K562 (cell line): ENCODE results near the gene SPINK14. TPM values are rescaled to one million over a fixed set of nuclear protein-coding genes. Genes with fewer than 3 reads are reported as not detected.

Experiments used
- ATAC-seq: fragments of 200-7000 bp; cut with Tn5 transposase; 3 replicates; pipeline ENCODE4 v1.9.1; 2020; ENCODE audit warnings: moderate library complexity
- BruUV-seq: library from RNA; stranded (reverse); fragments of 400-500 nt; replicated peaks from 2 replicates; lab custom pipeline; 2021; lab: Mats Ljungman, UMichigan
- CTCF ChIA-PET: fragments of 300-600 bp; formaldehyde crosslinking; extraction: SDS; loops from one replicate; lab custom pipeline; 2021; ENCODE audit warnings: low intra/inter-chr PET ratio; lab: Yijun Ruan, JAX
- POLR2A ChIA-PET: fragments of 300-600, 350-650 bp; sonication (Branson Sonifier 250); formaldehyde crosslinking; extraction: SDS; loops from one replicate; lab custom pipeline; 2021; ENCODE audit warnings: antibody characterized with exemption, inconsistent platforms; lab: Yijun Ruan, JAX
- DNase-seq, 4 experiments: peaks; one replicate each; pipeline versions ENCODE4 v3.0.0 to v3.0.0-alpha.2; 2011 to 2018; ENCODE audit warnings: low spot score in 3 of 4, mixed read lengths in 3 of 4; ENCODE audit errors: extremely low read depth in 1 of 4
- FAIRE-seq: peaks from 2 replicates; lab custom pipeline; 2011; peaks lifted over from hg19 to GRCh38; lab: Jason Lieb, UNC
- H2AFZ ChIP-seq: 2 replicates; pipeline ENCODE4 v1.6.0; 2011; ENCODE audit warnings: low read depth, low read length, control low read depth, inconsistent platforms
- H3K27ac ChIP-seq: fragments of 200-600 bp; 3 replicates; pipeline ENCODE4 v1.8.0; 2011; ENCODE audit warnings: low read depth, mild to moderate bottlenecking, control low read depth, inconsistent platforms, low read length, moderate library complexity, mixed read lengths; ENCODE audit errors: extremely low read depth
- H3K27me3 ChIP-seq, 2 experiments: fragments of 300-600 bp in 1 of 2; 2 replicates in 1 of 2; 3 replicates in 1 of 2; pipeline versions ENCODE4 v1.6.0 to v1.8.0; 2011; ENCODE audit warnings: inconsistent platforms in 2 of 2, low read length in 2 of 2, mild to moderate bottlenecking in 1 of 2, mixed read lengths in 1 of 2, moderate library complexity in 1 of 2; ENCODE audit not compliant: control insufficient read depth in 2 of 2, insufficient read depth in 2 of 2
- H3K36me3 ChIP-seq: fragments of 300-600 bp; 3 replicates; pipeline ENCODE4 v1.8.0; 2011; ENCODE audit warnings: mild to moderate bottlenecking, low read length, inconsistent platforms; ENCODE audit not compliant: control insufficient read depth, insufficient read depth
- H3K4me1 ChIP-seq, 2 experiments: fragments of 200-600 bp in 1 of 2; replicated peaks in 1 of 2; 2 replicates in 1 of 2; 3 replicates in 1 of 2; pipeline versions ENCODE4 v1.5.1 to v1.8.0; 2011; ENCODE audit warnings: inconsistent platforms in 2 of 2, low read length in 2 of 2, mild to moderate bottlenecking in 1 of 2, mixed read lengths in 1 of 2, moderate library complexity in 1 of 2; ENCODE audit not compliant: control insufficient read depth in 2 of 2, insufficient read depth in 2 of 2
- H3K4me2 ChIP-seq: 2 replicates; pipeline ENCODE4 v1.6.1; 2011; ENCODE audit warnings: low read length, control low read depth, inconsistent platforms, mixed read lengths; ENCODE audit not compliant: insufficient read depth
- H3K4me3 ChIP-seq: fragments of 200-600 bp; sonication (generic), shearing (Covaris generic); 2 replicates; pipeline ENCODE4 v1.5.1; 2016; ENCODE audit warnings: control low read depth, inconsistent platforms
- H3K79me2 ChIP-seq: fragments of 200-600 bp; 3 replicates; pipeline ENCODE4 v1.8.0; 2011; ENCODE audit warnings: low read length, inconsistent platforms; ENCODE audit not compliant: control insufficient read depth, insufficient read depth
- H3K9ac ChIP-seq, 2 experiments: 2 replicates each; pipeline versions ENCODE4 v1.6.0 to v1.6.1; 2011; ENCODE audit warnings: low read depth in 2 of 2, low read length in 2 of 2, control low read depth in 1 of 2, inconsistent platforms in 1 of 2, mild to moderate bottlenecking in 1 of 2, mixed read lengths in 1 of 2; ENCODE audit not compliant: insufficient read depth in 1 of 2
- H3K9me1 ChIP-seq: one replicate; pipeline ENCODE4 v1.6.0; 2011; ENCODE audit warnings: inconsistent platforms, mild to moderate bottlenecking, low read length, moderate library complexity; ENCODE audit not compliant: control insufficient read depth, insufficient read depth
- H3K9me3 ChIP-seq: replicated peaks from 2 replicates; pipeline ENCODE4 v1.5.1; 2011; ENCODE audit warnings: low read depth, low read length, inconsistent platforms; ENCODE audit not compliant: control insufficient read depth, insufficient read depth
- H4K20me1 ChIP-seq: replicated peaks from 2 replicates; pipeline ENCODE4 v1.6.1; 2011; ENCODE audit warnings: low read length, inconsistent platforms, mixed read lengths; ENCODE audit not compliant: control insufficient read depth, insufficient read depth
- CBFA2T3 ChIP-seq: fragments of 450-650 bp; IDR thresholded peaks from 2 replicates; pipeline ENCODE4 v1.6.1; 2017
- E2F3 ChIP-seq: fragments of 250-450 bp; sonication (Bioruptor Pico); IDR thresholded peaks from 2 replicates; pipeline ENCODE4 v1.4.0; 2020; ENCODE audit warnings: mild to moderate bottlenecking
- FOXJ3 ChIP-seq: sonication (generic); formaldehyde crosslinking; IDR thresholded peaks from 2 replicates; pipeline ENCODE4 v1.4.0; 2020; ENCODE audit warnings: mild to moderate bottlenecking, missing genetic modification reagents
- KLF13 ChIP-seq: fragments of 450-650 bp; IDR thresholded peaks from 2 replicates; pipeline ENCODE4 v1.6.1; 2016; ENCODE audit warnings: missing genetic modification characterization, low read depth, mild to moderate bottlenecking, missing compliant biosample characterization, moderate library complexity, borderline replicate concordance
- NR2F6 ChIP-seq: fragments of 450-650 bp; formaldehyde crosslinking; IDR thresholded peaks from 2 replicates; pipeline ENCODE4 v1.4.0; 2020; ENCODE audit warnings: mild to moderate bottlenecking
- PHF20 ChIP-seq: fragments of 450-650 bp; IDR thresholded peaks from 2 replicates; pipeline ENCODE4 v1.6.1; 2018; ENCODE audit not compliant: partially characterized antibody
- RFX5 ChIP-seq: IDR thresholded peaks from 2 replicates; pipeline ENCODE4 v1.6.1; 2011; ENCODE audit warnings: low read depth, mild to moderate bottlenecking, improper control_type of control experiment, low read length
- SOX6 ChIP-seq: fragments of 450-650 bp; IDR thresholded peaks from 2 replicates; pipeline ENCODE4 v1.6.1; 2014; ENCODE audit warnings: mild to moderate bottlenecking
- ZBTB17 ChIP-seq: fragments of 450-650 bp; formaldehyde crosslinking; IDR thresholded peaks from 2 replicates; pipeline ENCODE4 v1.4.0; 2020; ENCODE audit warnings: mild to moderate bottlenecking
- ZNF124 ChIP-seq: sonication (generic); formaldehyde crosslinking; IDR thresholded peaks from 2 replicates; pipeline ENCODE4 v1.8.1; 2022; ENCODE audit warnings: missing genetic modification reagents
- ZNF561 ChIP-seq: fragments of 450-650 bp; formaldehyde crosslinking; conservative IDR thresholded peaks from 2 replicates; pipeline ENCODE4 v1.4.0; 2020; ENCODE audit warnings: mild to moderate bottlenecking, moderate library complexity
- ZNF57 ChIP-seq: fragments of 450-650 bp; formaldehyde crosslinking; IDR thresholded peaks from 2 replicates; pipeline ENCODE4 v1.4.0; 2020; ENCODE audit warnings: mild to moderate bottlenecking, moderate library complexity
- ZNF778 ChIP-seq: fragments of 450-650 bp; formaldehyde crosslinking; IDR thresholded peaks from 2 replicates; pipeline ENCODE4 v1.4.0; 2020; ENCODE audit warnings: mild to moderate bottlenecking, moderate library complexity
- ZNF830 ChIP-seq: fragments of 250-450 bp; sonication (Bioruptor Pico); IDR thresholded peaks from 2 replicates; pipeline ENCODE4 v1.5.0; 2021; ENCODE audit warnings: mild to moderate bottlenecking
- WGBS: fragments of 100-300 bp; shearing (Covaris generic); methylation state at CpG from one replicate; pipeline ENCODE4 v1.1.6; 2016; ENCODE audit warnings: low coverage, mixed read lengths; ENCODE audit not compliant: insufficient coverage; ENCODE audit errors: missing lambda C conversion rate; 5-methylcytosine and 5-hydroxymethylcytosine counted together
- in situ Hi-C: fragments of 300-500 bp; cut with MboI; formaldehyde crosslinking; loops from 4 replicates; pipeline ENCODE4 v1.15.0; 2018; ENCODE audit warnings: inconsistent platforms, mixed read lengths
- intact Hi-C: fragments of 100-400 bp; cut with micrococcal nuclease; formaldehyde crosslinking; loops from 2 replicates; pipeline ENCODE4 v1.14.2; 2022
- polyA plus RNA-seq, 8 experiments: library from polyadenylated mRNA; depleted of rRNA in 4 of 8; stranded (reverse) in 5 of 8; unstranded in 3 of 8; fragments of >200 nt; fragmentation: Nextera tagmentation in 2 of 8; fragmentation: Illumina TruSeq in 1 of 8; extraction: Ambion mirVana in 2 of 8; extraction: Trizol in 1 of 8; gene quantifications; 2 replicates each; pipeline versions ENCODE4 v1.2.1 to v1.2.3, GENCODE V29; 2011 to 2014; ENCODE audit warnings: inconsistent platforms in 1 of 8, missing spikeins in 1 of 8
- total RNA-seq, 7 experiments: library from RNA; depleted of rRNA in 6 of 7; stranded (reverse); fragments of >200 nt in 6 of 7; fragmentation: Illumina TruSeq in 2 of 7; extraction: Trizol in 2 of 7; gene quantifications; 2 replicates each; pipeline versions ENCODE4 v1.2.1 to v1.2.3, GENCODE V29; 2011 to 2021; ENCODE audit warnings: low replicate concordance in 1 of 7
- TF ChIP-seq, protein P1 (sequence below), 2 experiments: fragments of 450-650 bp in 1 of 2; IDR thresholded peaks; 2 replicates each; pipeline ENCODE4 v1.6.1; 2011 to 2017; ENCODE audit warnings: low read depth in 2 of 2, antibody characterized with exemption in 1 of 2, borderline replicate concordance in 1 of 2, low read length in 1 of 2, mild to moderate bottlenecking in 1 of 2, mixed read lengths in 1 of 2; ENCODE audit not compliant: control insufficient read depth in 1 of 2
- TF ChIP-seq, protein P2 (sequence below): fragments of 450-650 bp; formaldehyde crosslinking; IDR thresholded peaks from 2 replicates; pipeline ENCODE4 v1.4.0; 2022; ENCODE audit warnings: missing genetic modification characterization

SPINK14 gene
- total and polyA plus RNA-seq, 9 of the 15 experiments (the other 6 are each of a cell fraction or from before 2014, with no cell fraction given) = not detected

DNA sequence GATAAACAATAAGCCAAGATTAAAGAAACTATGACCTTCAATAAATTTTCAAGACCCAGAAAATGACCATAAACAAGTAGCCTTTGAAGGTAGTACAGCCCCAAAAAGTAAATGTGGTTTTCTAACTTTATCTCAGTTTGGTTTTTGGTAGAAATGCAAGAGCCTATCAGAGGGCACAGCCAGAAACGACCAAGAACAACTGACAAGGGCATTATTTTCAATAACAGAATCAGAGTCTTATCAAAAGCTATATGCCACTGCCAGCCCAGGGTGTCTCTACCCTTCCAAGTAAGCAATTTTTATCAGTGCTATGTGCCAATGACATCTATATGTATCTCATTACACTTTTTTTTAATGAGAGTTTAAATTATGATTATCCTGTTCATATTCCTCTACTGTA lies 22.7 kb downstream of the SPINK14 start (continued):
- no peak for TF ChIP-seq ZNF124 (CRISPR knock-in tag)
- TF ChIP-seq KLF13 = no peak
- TF ChIP-seq NR2F6 (CRISPR knock-in tag) = no peak
- no peak for TF ChIP-seq PHF20
- TF ChIP-seq SOX6 = no peak
- TF ChIP-seq ZNF778 (CRISPR knock-in tag) = no peak
- TF ChIP-seq, protein P1, sequence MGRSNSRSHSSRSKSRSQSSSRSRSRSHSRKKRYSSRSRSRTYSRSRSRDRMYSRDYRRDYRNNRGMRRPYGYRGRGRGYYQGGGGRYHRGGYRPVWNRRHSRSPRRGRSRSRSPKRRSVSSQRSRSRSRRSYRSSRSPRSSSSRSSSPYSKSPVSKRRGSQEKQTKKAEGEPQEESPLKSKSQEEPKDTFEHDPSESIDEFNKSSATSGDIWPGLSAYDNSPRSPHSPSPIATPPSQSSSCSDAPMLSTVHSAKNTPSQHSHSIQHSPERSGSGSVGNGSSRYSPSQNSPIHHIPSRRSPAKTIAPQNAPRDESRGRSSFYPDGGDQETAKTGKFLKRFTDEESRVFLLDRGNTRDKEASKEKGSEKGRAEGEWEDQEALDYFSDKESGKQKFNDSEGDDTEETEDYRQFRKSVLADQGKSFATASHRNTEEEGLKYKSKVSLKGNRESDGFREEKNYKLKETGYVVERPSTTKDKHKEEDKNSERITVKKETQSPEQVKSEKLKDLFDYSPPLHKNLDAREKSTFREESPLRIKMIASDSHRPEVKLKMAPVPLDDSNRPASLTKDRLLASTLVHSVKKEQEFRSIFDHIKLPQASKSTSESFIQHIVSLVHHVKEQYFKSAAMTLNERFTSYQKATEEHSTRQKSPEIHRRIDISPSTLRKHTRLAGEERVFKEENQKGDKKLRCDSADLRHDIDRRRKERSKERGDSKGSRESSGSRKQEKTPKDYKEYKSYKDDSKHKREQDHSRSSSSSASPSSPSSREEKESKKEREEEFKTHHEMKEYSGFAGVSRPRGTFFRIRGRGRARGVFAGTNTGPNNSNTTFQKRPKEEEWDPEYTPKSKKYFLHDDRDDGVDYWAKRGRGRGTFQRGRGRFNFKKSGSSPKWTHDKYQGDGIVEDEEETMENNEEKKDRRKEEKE (IDR thresholded peaks at IDR 0.05; ENCODE audit: borderline replicate concordance in 1 of 2, control insufficient read depth in 1 of 2, low read depth in 2 of 2, low read length in 1 of 2) = no peak
- no peak for TF ChIP-seq ZNF830
- TF ChIP-seq ZNF57 (CRISPR knock-in tag) = no peak

DNA sequence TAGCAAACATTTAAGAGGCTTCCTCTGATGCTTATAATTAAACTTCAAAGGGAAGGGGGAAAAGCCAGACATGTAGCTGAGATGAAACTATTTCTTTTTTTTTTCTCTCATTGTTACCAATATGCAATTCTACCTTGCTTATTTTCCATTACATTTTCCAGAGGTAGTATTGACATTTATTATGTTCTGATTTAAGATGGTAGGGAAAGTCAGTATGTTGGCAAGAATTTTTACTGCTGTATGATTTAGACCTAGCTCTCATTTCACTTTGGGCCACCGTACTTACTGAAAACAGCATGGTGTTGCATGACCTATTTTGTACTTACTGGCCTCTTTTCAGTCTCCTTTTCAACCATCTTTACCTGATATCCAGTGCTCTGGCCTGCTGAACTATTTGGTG lies 24.9 kb downstream of the SPINK14 start:
- ATAC-seq (no peak), DNase-seq (no peak), FAIRE-seq (no peak)
- no peak overlapping the region for H3K9ac ChIP-seq
- BruUV-seq = no TSS peak
- no peaks in the 10 kb centered on the region for H3K9me1 ChIP-seq
- no peaks in the 10 kb centered on the region for H3K27me3 ChIP-seq
- no peaks in the 10 kb centered on the region for H3K4me1 ChIP-seq
- intact Hi-C loops (no loop called here), in situ Hi-C loops (loop anchor here (25.0 kb wide), 1 partner anchor 844 kb away; no protein-coding TSS in a partner anchor)
- no peaks in the 10 kb centered on the region for H3K79me2 ChIP-seq
- CTCF ChIA-PET = no interaction called here
- WGBS = 7% methylated on average over 1 of the region's 1 CpG
- POLR2A ChIA-PET = no interaction called here
- no peaks in the 10 kb centered on the region for H4K20me1 ChIP-seq
- no peaks in the 10 kb centered on the region for H3K9me3 ChIP-seq
- H2AFZ ChIP-seq = no peak overlapping the region
- H3K4me2 ChIP-seq = no peak overlapping the region
- H3K4me3 ChIP-seq = no peak overlapping the region
- H3K36me3 ChIP-seq = no peaks in the 10 kb centered on the region
- no peak overlapping the region for H3K27ac ChIP-seq
- TF ChIP-seq, protein P1 (IDR thresholded peaks at IDR 0.05; ENCODE audit: borderline replicate concordance in 1 of 2, control insufficient read depth in 1 of 2, low read depth in 2 of 2, low read length in 1 of 2) = no peak
- no peak for TF ChIP-seq E2F3 (CRISPR knock-in tag)
- no peak for TF ChIP-seq RFX5
- TF ChIP-seq, protein P2, sequence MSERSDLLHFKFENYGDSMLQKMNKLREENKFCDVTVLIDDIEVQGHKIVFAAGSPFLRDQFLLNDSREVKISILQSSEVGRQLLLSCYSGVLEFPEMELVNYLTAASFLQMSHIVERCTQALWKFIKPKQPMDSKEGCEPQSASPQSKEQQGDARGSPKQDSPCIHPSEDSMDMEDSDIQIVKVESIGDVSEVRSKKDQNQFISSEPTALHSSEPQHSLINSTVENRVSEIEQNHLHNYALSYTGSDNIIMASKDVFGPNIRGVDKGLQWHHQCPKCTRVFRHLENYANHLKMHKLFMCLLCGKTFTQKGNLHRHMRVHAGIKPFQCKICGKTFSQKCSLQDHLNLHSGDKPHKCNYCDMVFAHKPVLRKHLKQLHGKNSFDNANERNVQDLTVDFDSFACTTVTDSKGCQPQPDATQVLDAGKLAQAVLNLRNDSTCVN (CRISPR knock-in tag) = no peak
- TF ChIP-seq ZBTB17 = no peak
- no peak for TF ChIP-seq ZNF561 (CRISPR knock-in tag)
- TF ChIP-seq CBFA2T3 = no peak
- TF ChIP-seq FOXJ3 = no peak
